ENCODE results near the gene ATP11A.

DNA sequence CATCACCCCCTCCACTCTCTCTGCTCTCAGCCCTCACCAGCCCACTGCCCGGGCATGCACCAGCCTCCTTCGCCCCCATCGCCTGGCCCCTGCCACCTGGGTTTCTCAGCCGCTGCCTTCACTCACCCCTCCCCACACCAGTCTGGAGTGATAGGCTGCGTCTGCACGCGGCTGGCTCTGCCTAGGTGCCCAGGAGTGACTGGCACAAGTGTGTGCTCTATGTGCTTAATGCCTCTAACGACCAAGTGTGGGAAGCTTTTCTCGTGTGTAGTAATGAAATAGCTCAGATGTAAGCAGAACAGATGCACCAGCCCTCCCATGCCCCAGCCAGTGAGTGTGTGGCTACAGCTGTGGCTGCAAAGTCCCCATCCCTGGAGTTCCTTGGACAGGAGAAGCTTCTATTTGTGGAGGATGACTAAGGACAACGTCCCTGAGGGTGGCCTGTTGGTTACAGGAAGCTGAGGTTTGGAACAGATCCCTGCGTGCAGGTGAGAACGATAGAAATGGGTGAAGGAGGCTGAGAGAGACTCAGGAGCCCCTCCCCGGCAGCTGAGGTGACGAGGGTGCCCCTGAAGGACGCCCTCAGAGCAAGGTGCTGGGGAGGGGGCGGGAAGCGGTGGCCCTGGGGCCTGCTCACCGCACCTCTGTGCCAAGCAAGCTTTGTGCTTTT, 35.6 kb downstream of the ATP11A start:
- TF ChIP-seq ZFX (IDR thresholded peaks at IDR 0.05) = no peak
- no peak for TF ChIP-seq SP1 (IDR thresholded peaks at IDR 0.05; ENCODE audit: low read depth)
- TF ChIP-seq EZH2phosphoT487 (IDR thresholded peaks at IDR 0.05; ENCODE audit: borderline replicate concordance) = no peak
- TF ChIP-seq SIN3A (IDR thresholded peaks at IDR 0.05; ENCODE audit: low read depth) = no peak
- TF ChIP-seq CBX3 (IDR thresholded peaks at IDR 0.05; ENCODE audit: low read depth) = no peak

All from HCT116 (cell line).